ENCODE results near the gene CXorf49. TPM values are rescaled to one million over a fixed set of nuclear protein-coding genes. Genes with fewer than 3 reads are reported as not detected.

Gene CXorf49
- total and polyA plus RNA-seq, 8 donors, result 0.43 TPM; not detected in 7

- Histone ChIP-seq H3K27me3 (no peaks in the 10 kb centered on the region), H3K4me3 (no peak within 1 kb of the TSS), H3K27ac (no peak within 1 kb of the TSS), H3K9me3 (no peaks in the 10 kb centered on the region), H3K36me3 (no peaks in the 10 kb centered on the region), H3K4me1 (no peaks in the 10 kb centered on the region)
- DNase-seq (peak in 1 of 4 donors; percentile 26), ATAC-seq (no peak)
- TF ChIP-seq, protein P1, sequence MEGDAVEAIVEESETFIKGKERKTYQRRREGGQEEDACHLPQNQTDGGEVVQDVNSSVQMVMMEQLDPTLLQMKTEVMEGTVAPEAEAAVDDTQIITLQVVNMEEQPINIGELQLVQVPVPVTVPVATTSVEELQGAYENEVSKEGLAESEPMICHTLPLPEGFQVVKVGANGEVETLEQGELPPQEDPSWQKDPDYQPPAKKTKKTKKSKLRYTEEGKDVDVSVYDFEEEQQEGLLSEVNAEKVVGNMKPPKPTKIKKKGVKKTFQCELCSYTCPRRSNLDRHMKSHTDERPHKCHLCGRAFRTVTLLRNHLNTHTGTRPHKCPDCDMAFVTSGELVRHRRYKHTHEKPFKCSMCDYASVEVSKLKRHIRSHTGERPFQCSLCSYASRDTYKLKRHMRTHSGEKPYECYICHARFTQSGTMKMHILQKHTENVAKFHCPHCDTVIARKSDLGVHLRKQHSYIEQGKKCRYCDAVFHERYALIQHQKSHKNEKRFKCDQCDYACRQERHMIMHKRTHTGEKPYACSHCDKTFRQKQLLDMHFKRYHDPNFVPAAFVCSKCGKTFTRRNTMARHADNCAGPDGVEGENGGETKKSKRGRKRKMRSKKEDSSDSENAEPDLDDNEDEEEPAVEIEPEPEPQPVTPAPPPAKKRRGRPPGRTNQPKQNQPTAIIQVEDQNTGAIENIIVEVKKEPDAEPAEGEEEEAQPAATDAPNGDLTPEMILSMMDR (IDR thresholded peaks at IDR 0.05), result no peak
- intact Hi-C loops (cut with DNase I), result no loop called here
Measured at GRCh38 chrX:71667328-71668247, 50.5 kb downstream of the CXorf49 start, which contains the start of gene LOC101059915. LOC101059915 (plus strand) TSS chrX:71667546.

DNA sequence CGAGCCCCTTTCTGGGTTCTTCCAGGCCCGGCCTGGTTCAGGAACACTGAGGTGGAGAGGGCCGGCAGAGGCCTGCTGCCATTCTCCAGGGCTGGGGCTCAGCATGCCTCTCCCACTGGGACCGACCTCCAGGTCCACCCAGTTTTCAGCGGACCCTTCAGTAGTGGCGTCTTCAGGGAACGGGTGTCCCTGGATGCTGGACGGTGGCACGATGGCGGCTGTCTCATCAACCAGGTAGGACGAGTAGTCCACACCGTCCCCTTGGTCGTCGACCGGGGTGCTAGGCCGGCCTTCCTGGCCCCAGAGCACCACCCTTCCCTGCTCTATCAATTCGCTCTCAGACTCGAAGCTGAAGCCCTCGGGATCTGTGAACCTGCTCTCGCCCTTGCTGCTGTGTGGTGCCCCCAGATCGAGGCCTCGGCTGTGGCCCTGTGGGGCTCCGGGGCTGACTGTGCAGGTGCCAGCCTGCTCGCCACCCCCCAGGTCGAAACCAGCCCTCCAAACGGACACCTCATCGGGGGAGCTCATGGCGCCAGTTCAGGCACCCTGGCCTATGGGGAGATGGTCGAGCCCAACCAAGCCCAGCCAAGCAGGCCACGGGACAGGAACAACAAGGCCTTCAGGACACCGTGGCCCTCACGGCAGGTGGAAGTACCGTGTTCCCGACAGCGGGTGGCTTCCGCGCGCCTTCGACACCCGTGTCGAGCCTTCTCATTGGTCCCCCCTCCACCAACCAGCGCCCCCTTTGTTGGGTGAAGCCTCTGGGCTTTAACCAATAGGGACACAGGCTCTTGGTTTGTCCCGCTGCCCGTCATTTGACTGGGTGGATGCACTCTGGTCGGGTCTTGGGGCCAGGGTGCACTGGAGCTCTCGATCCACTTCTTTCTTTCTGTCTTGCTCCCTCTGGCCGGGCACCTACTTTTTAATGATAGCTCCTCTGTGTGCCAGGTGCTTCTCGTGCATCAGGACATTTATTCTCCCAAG, 51.6 kb downstream of the CXorf49 start:
- TF ChIP-seq, protein P1 (IDR thresholded peaks at IDR 0.05), result no peak
- no peak for DNase-seq
- Histone ChIP-seq H3K4me3 (no peak overlapping the region), H3K36me3 (no peaks in the 10 kb centered on the region), H3K9me3 (no peaks in the 10 kb centered on the region), H3K4me1 (no peaks in the 10 kb centered on the region), H3K27ac (no peak overlapping the region), H3K27me3 (no peaks in the 10 kb centered on the region)
- ATAC-seq, result no peak
- intact Hi-C loops (cut with DNase I), result no loop called here

DNA sequence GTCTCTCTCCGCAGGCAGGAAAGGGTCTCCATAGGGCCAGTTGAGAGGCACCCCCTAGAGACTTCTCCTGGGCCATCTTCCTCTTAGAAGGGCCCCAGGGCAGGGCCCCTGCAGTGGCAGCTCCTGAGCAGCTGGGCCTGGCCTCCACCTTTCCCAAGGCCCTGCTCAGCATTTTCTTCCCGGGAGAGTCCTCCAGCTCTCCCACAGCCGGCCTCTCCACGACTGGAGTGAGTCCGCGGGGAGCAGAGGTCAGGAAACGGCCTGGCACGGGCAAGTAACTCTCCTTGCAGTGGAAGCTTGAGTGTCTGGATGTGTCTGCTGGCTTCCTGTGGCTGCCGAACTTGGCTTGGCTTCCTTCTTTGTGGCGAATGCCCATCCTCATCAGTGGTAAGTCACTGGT, 52.3 kb downstream of the CXorf49 start:
- TF ChIP-seq, protein P1 (IDR thresholded peaks at IDR 0.05), result no peak
- ATAC-seq, result no peak
- H3K27ac ChIP-seq, result no peak overlapping the region
- no peak for DNase-seq
- no peak overlapping the region for H3K4me3 ChIP-seq
- no peaks in the 10 kb centered on the region for H3K27me3 ChIP-seq
- no peaks in the 10 kb centered on the region for H3K36me3 ChIP-seq
- H3K9me3 ChIP-seq, result no peaks in the 10 kb centered on the region
- no peaks in the 10 kb centered on the region for H3K4me1 ChIP-seq
- intact Hi-C loops (cut with DNase I), result no loop called here

GRCh38 chrX:71664889-71665491, 53.1 kb downstream of the CXorf49 start:
- intact Hi-C loops (cut with DNase I), result no loop called here

More at GRCh38 chrX:71664889-71665491, 53.1 kb downstream of the CXorf49 start:
- no peaks in the 10 kb centered on the region for H3K36me3 ChIP-seq
- TF ChIP-seq, protein P1 (IDR thresholded peaks at IDR 0.05), result no peak
- no peaks in the 10 kb centered on the region for H3K27me3 ChIP-seq
- H3K4me1 ChIP-seq, result no peaks in the 10 kb centered on the region
- DNase-seq (no peak), ATAC-seq (no peak)
- no peak overlapping the region for H3K27ac ChIP-seq
- H3K4me3 ChIP-seq, result no peak overlapping the region
- H3K9me3 ChIP-seq, result no peaks in the 10 kb centered on the region

Other genes starting within 250 kb of the CXorf49 start
- gene OGT, start 185.2 kb downstream of the CXorf49 start, total RNA-seq, result 100 to 1,000 TPM; 117 to 118 TPM
- 100 to 1,000 TPM; 242 to 325 (median 291) TPM for gene OGT, start 185.2 kb downstream of the CXorf49 start, polyA plus RNA-seq (ENCODE audit: insufficient read length in 6 of 6)
- gene GCNA, start 139.8 kb downstream of the CXorf49 start, total RNA-seq, result 1 to 10 TPM in 1 of 2 donors, under 1 TPM in 1; 0.64 to 3.2 TPM
- 1 to 10 TPM; 2.0 to 2.7 (median 2.3) TPM for gene GCNA, start 139.8 kb downstream of the CXorf49 start, polyA plus RNA-seq (ENCODE audit: insufficient read length in 6 of 6)
- 1 to 10 TPM in 1 of 2 donors, under 1 TPM in 1; 0.50 to 1.7 TPM for gene CXCR3, start 99.8 kb downstream of the CXorf49 start, total RNA-seq
- gene CXCR3, start 99.8 kb downstream of the CXorf49 start, polyA plus RNA-seq (ENCODE audit: insufficient read length in 6 of 6), result under 1 TPM in 4 of 6 donors, not detected in 2; 0.17 to 0.31 (median 0.23) TPM
- not detected for gene CXorf49B, start 45.1 kb upstream of the CXorf49 start, total RNA-seq
- under 1 TPM in 1 of 6 donors, not detected in 5; 0.43 TPM for gene CXorf49B, start 45.1 kb upstream of the CXorf49 start, polyA plus RNA-seq (ENCODE audit: insufficient read length in 6 of 6)
- 10 to 100 TPM in 1 of 2 donors, 1 to 10 TPM in 1; 9.2 to 15.3 TPM for gene NHSL2, start 192.6 kb upstream of the CXorf49 start, total RNA-seq
- 10 to 100 TPM in 2 of 6 donors, 1 to 10 TPM in 4; 7.0 to 11.1 (median 9.1) TPM for gene NHSL2, start 192.6 kb upstream of the CXorf49 start, polyA plus RNA-seq (ENCODE audit: insufficient read length in 6 of 6)